ENCODE data around the gene FOXC2. TPM values are rescaled to one million over a fixed set of nuclear protein-coding genes. Genes with fewer than 3 reads are reported as not detected.

Gene FOXC2
- total and polyA plus RNA-seq, 2 of the 13 experiments (the other 11 are each of a cell fraction or from before 2014, with no cell fraction given): not detected

- no TSS peak for BruUV-seq (replicated peaks)
- no peak overlapping the region for H2AFZ ChIP-seq (ENCODE audit: low read length)
- ATAC-seq (no peak), DNase-seq (ENCODE audit: low spot score) (no peak), FAIRE-seq (no peak)
- in situ Hi-C loops (cut with HindIII; ENCODE audit: extremely low pct_ligation_motif_present, low pct_unique_long_range_greater_than_20kb): no loop called here
- no peaks in the 10 kb centered on the region for H3K79me2 ChIP-seq (ENCODE audit: insufficient read depth, low read length)
- H3K9ac ChIP-seq (ENCODE audit: insufficient read depth, low read depth, low read length): no peak overlapping the region
- no peak overlapping the region for H3K27ac ChIP-seq (ENCODE audit: extremely low read length, insufficient read depth, low read length)
- intact Hi-C loops (cut with micrococcal nuclease; ENCODE audit: unreplicated experiment): no loop called here
- peaks cover 28 to 74% of the 10 kb centered on the region in 2 experiments for H3K36me3 ChIP-seq (replicated peaks in 1 of 2; ENCODE audit: control insufficient read depth in 1 of 2, insufficient read depth in 2 of 2, low read length in 2 of 2)
- H3K27me3 ChIP-seq (ENCODE audit: control insufficient read depth in 1 of 2, insufficient read depth in 2 of 2, low read length in 2 of 2): no peaks in the 10 kb centered on the region
- no peaks in the 10 kb centered on the region for H4K20me1 ChIP-seq (ENCODE audit: insufficient read depth, low read length)
- H3K4me3 ChIP-seq (replicated peaks in 1 of 3; ENCODE audit: insufficient read depth in 1 of 3, low read depth in 2 of 3, low read length in 3 of 3): no peak overlapping the region
- TF ChIP-seq U2AF2 (IDR thresholded peaks at IDR 0.05; ENCODE audit: low read depth, low read length): no peak
- no peak for TF ChIP-seq NFRKB (IDR thresholded peaks at IDR 0.05)
- no peak for TF ChIP-seq MTA1 (CRISPR knock-in tag; IDR thresholded peaks at IDR 0.05; ENCODE audit: borderline replicate concordance)
- no peak for TF ChIP-seq GATAD2A (CRISPR knock-in tag; IDR thresholded peaks at IDR 0.05)
- POLR2A ChIA-PET: no interaction called here
- H3K4me1 ChIP-seq (ENCODE audit: insufficient read depth, low read length): no peaks in the 10 kb centered on the region
- WGBS (ENCODE audit: low lambda C conversion rate): 94% methylated on average over 12 of the region's 12 CpGs
- no peaks in the 10 kb centered on the region for H3K9me3 ChIP-seq (ENCODE audit: low read length)
- CTCF ChIA-PET (ENCODE audit: low intra/inter-chr PET ratio, low total read pairs): no interaction called here
- no peak overlapping the region for H3K4me2 ChIP-seq (ENCODE audit: low read depth, low read length)
Measured at GRCh38 chr16:86545481-86545880, 21.1 kb upstream of the FOXC2 start.

DNA sequence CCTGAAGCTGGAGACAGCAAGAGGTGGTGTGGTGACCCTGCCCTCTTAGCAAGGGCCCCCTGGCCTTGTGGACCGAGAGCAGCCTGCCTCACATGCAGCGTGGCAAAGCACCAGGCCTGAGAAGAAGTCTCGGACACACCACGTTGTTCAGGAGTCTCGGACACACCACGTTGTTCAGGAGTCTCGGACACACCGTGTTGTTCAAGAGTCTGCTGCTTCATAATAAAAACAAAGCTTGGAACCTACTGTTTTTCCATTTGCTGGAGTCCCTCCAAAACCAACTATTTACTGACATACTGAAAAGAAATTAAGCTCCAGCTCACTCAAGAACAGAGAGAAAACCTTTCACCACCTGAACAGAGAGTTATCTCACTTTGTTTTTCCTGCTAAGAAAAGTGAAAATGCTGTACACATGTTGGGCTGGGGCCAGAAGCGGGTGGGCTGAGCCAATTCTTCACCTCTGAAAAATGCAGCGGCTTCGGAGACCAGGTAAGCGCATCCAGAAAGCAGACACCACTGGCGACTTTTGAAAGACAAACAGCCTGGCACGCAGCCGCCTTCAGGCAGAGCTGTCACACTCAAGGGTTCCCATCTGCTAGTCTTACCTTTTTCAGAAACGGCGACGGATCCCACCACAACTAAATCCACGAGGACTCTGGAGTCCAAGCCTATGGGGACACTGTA is 20.5 kb upstream of the FOXC2 start:
- intact Hi-C loops (cut with micrococcal nuclease; ENCODE audit: unreplicated experiment) (no loop called here), in situ Hi-C loops (cut with HindIII; ENCODE audit: extremely low pct_ligation_motif_present, low pct_unique_long_range_greater_than_20kb) (no loop called here)
- no peaks in the 10 kb centered on the region for H3K4me1 ChIP-seq (ENCODE audit: insufficient read depth, low read length)
- no peak overlapping the region for H3K27ac ChIP-seq (ENCODE audit: extremely low read length, insufficient read depth, low read length)
- ChIA-PET POLR2A (no interaction called here), CTCF (ENCODE audit: low intra/inter-chr PET ratio, low total read pairs) (no interaction called here)
- H3K79me2 ChIP-seq (ENCODE audit: insufficient read depth, low read length): no peaks in the 10 kb centered on the region
- no peak overlapping the region for H3K4me3 ChIP-seq (replicated peaks in 1 of 3; ENCODE audit: insufficient read depth in 1 of 3, low read depth in 2 of 3, low read length in 3 of 3)
- no peak overlapping the region for H2AFZ ChIP-seq (ENCODE audit: low read length)
- BruUV-seq (replicated peaks): no TSS peak
- no peak overlapping the region for H3K4me2 ChIP-seq (ENCODE audit: low read depth, low read length)
- 96% methylated on average over 19 of the region's 19 CpGs for WGBS (ENCODE audit: low lambda C conversion rate)
- no peak for FAIRE-seq
- H3K27me3 ChIP-seq (ENCODE audit: control insufficient read depth in 1 of 2, insufficient read depth in 2 of 2, low read length in 2 of 2): no peaks in the 10 kb centered on the region
- H3K36me3 ChIP-seq (replicated peaks in 1 of 2; ENCODE audit: control insufficient read depth in 1 of 2, insufficient read depth in 2 of 2, low read length in 2 of 2): peaks cover 28 to 71% of the 10 kb centered on the region in 2 experiments; a peak in 4 of 5 replicates
- no peak for ATAC-seq
- no peaks in the 10 kb centered on the region for H4K20me1 ChIP-seq (ENCODE audit: insufficient read depth, low read length)
- no peaks in the 10 kb centered on the region for H3K9me3 ChIP-seq (ENCODE audit: low read length)
- no peak for DNase-seq (ENCODE audit: low spot score)
- H3K9ac ChIP-seq (ENCODE audit: insufficient read depth, low read depth, low read length): no peak overlapping the region
- TF ChIP-seq FOXP1 (IDR thresholded peaks at IDR 0.05) (no peak), FOXP1 (CRISPR knock-in tag; IDR thresholded peaks at IDR 0.05) (no peak), HIC2 (CRISPR knock-in tag; IDR thresholded peaks at IDR 0.05; ENCODE audit: low read depth) (no peak), HMG20B (CRISPR knock-in tag; conservative IDR thresholded peaks at IDR 0.05) (no peak), TP53 (CRISPR knock-in tag; conservative IDR thresholded peaks at IDR 0.05) (no peak), TBX3 (IDR thresholded peaks at IDR 0.05; ENCODE audit: borderline replicate concordance) (no peak), ZNF788 (CRISPR knock-in tag; IDR thresholded peaks at IDR 0.05; ENCODE audit: borderline replicate concordance) (no peak), ZFYVE20 (CRISPR knock-in tag; IDR thresholded peaks at IDR 0.05; ENCODE audit: borderline replicate concordance, low read depth) (no peak), THAP11 (CRISPR knock-in tag; IDR thresholded peaks at IDR 0.05) (no peak), HOXA5 (CRISPR knock-in tag; IDR thresholded peaks at IDR 0.05) (no peak)
- TF ChIP-seq, protein P1, sequence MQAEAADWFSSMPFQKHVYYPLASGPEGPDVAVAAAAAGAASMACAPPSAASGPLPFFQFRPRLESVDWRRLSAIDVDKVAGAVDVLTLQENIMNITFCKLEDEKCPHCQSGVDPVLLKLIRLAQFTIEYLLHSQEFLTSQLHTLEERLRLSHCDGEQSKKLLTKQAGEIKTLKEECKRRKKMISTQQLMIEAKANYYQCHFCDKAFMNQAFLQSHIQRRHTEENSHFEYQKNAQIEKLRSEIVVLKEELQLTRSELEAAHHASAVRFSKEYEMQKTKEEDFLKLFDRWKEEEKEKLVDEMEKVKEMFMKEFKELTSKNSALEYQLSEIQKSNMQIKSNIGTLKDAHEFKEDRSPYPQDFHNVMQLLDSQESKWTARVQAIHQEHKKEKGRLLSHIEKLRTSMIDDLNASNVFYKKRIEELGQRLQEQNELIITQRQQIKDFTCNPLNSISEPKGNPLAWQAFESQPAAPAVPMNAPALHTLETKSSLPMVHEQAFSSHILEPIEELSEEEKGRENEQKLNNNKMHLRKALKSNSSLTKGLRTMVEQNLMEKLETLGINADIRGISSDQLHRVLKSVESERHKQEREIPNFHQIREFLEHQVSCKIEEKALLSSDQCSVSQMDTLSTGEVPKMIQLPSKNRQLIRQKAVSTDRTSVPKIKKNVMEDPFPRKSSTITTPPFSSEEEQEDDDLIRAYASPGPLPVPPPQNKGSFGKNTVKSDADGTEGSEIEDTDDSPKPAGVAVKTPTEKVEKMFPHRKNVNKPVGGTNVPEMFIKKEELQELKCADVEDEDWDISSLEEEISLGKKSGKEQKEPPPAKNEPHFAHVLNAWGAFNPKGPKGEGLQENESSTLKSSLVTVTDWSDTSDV (CRISPR knock-in tag; IDR thresholded peaks at IDR 0.05): no peak
